ENCODE data around the gene AQP11.

GRCh38 chr11:77560605-77561004 lies 29.1 kb upstream of the AQP11 start:
- TF ChIP-seq CTCF (IDR thresholded peaks at IDR 0.05) (no peak), POLR2A (IDR thresholded peaks at IDR 0.05) (no peak), EP300 (IDR thresholded peaks at IDR 0.05) (no peak)

Measured in stomach (tissue), 4 donors.